Smooth muscle cell (in vitro differentiated cells): Measurements from ENCODE around the gene CXCL12. TPM values are rescaled to one million over a fixed set of nuclear protein-coding genes. Genes with fewer than 3 reads are reported as not detected.

Experiments
- DNase-seq: peaks from one replicate; lab custom pipeline; 2025; ENCODE audit not compliant: unreplicated experiment; lab: John Stamatoyannopoulos, UW
- H2AFZ ChIP-seq: fragments of 200-600 bp; sonication (generic); 2 replicates; pipeline ENCODE4 v1.6.0; 2016; ENCODE audit warnings: antibody characterized with exemption, low read depth, mild to moderate bottlenecking
- H3F3A ChIP-seq: fragments of 200-600 bp; sonication (generic); 2 replicates; pipeline ENCODE4 v1.6.0; 2017; ENCODE audit warnings: antibody characterized with exemption, low read depth
- H3K27ac ChIP-seq: fragments of 200-600 bp; sonication (generic); 2 replicates; pipeline ENCODE4 v1.5.1; 2016; ENCODE audit warnings: low read depth, mild to moderate bottlenecking
- H3K27me3 ChIP-seq: fragments of 200-600 bp; sonication (generic); 2 replicates; pipeline ENCODE4 v1.6.1; 2016; ENCODE audit warnings: low read depth, mild to moderate bottlenecking
- H3K36me3 ChIP-seq: fragments of 200-600 bp; sonication (generic); 2 replicates; pipeline ENCODE4 v1.5.1; 2016; ENCODE audit warnings: low read depth
- H3K4me1 ChIP-seq: fragments of 200-600 bp; sonication (generic); 2 replicates; pipeline ENCODE4 v1.5.1; 2016; ENCODE audit warnings: low read depth
- H3K4me2 ChIP-seq: fragments of 200-600 bp; sonication (generic); 2 replicates; pipeline ENCODE4 v1.6.0; 2016; ENCODE audit warnings: mild to moderate bottlenecking
- H3K4me3 ChIP-seq: fragments of 200-600 bp; sonication (generic); 2 replicates; pipeline ENCODE4 v1.5.1; 2016; ENCODE audit warnings: mild to moderate bottlenecking
- H3K79me2 ChIP-seq: fragments of 200-600 bp; sonication (generic); 2 replicates; pipeline ENCODE4 v1.6.0; 2016; ENCODE audit warnings: low read depth, mild to moderate bottlenecking
- H3K9ac ChIP-seq: fragments of 200-600 bp; sonication (generic); 2 replicates; pipeline ENCODE4 v1.6.0; 2016; ENCODE audit warnings: low read depth
- H3K9me3 ChIP-seq: fragments of 200-600 bp; sonication (generic); replicated peaks from 2 replicates; pipeline ENCODE4 v1.5.1; 2016; ENCODE audit warnings: low read depth
- H4K20me1 ChIP-seq: fragments of 200-600 bp; sonication (generic); 2 replicates; pipeline ENCODE4 v1.6.0; 2016; ENCODE audit warnings: low read depth
- WGBS: methylation state at CpG from one replicate; pipeline ENCODE4 v1.1.7; 2016; ENCODE audit warnings: low lambda C conversion rate; 5-methylcytosine and 5-hydroxymethylcytosine counted together
- polyA plus RNA-seq: library from polyadenylated mRNA; unstranded; fragments of >200 nt; fragmentation: Nextera tagmentation; extraction: Ambion mirVana; gene quantifications from 2 replicates; pipeline ENCODE4 v1.2.1, GENCODE V29; 2016
- total RNA-seq: library from RNA; depleted of rRNA; stranded (reverse); fragments of >200 nt; gene quantifications from 2 replicates; pipeline ENCODE4 v1.2.3, GENCODE V29; 2014
- TF ChIP-seq, protein P1 (sequence below): fragments of 200-600 bp; sonication (generic); IDR thresholded peaks from 2 replicates; pipeline ENCODE4 v1.5.1; 2017; ENCODE audit warnings: borderline replicate concordance, mild to moderate bottlenecking, antibody characterized with exemption; ENCODE audit not compliant: insufficient read depth, poor library complexity, severe bottlenecking

The CXCL12 gene
- total RNA-seq (37.0 and 52.0 TPM in 2 replicates), polyA plus RNA-seq (10.9 and 14.3 TPM in 2 replicates)

DNA sequence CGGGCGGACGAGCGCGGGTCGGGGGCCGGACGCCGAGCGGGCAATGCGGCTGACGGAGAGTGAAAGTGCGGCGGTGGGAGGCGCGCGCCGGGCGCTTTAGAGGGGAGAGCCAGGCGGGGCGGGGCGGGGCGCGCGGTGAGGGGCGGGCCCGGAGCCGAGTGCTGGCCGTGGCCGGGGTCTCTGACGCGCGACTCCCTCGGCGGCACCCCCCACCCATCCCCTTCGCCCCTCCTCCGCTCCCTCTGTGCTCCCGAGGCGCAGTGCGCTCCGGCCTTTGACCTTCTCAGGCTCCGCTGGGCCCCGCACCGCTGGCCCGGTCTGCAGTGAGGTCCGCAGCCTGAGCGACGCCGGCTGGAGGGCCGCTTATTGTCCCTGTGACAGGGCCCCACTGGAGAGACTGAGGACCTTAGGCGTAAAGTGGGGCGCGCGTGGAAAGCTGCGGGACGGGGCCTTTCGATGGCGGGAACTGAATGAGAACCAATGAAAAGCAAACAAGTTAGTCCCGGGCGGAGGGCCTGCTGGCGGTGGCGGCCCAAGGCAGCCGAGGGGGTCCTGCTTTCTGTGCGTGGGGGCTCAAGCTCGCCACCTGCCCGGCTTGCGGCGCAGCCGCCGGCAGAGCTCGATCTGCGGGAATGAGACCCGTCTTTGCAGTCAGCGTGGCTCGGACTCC lies at the start of gene CXCL12:
Gene CXCL12, minus strand, starts transcription at position 72 of the 670 bp plus-strand sequence. CDS start 92 bp downstream, outside the sequence.
- Histone ChIP-seq H3K9ac (no peak within 1 kb of the TSS), H4K20me1 (peaks cover 14% of the 10 kb centered on the region), H3K27me3 (peaks cover 41% of the 10 kb centered on the region), H2AFZ (peak within 1 kb of the TSS; percentile 77), H3K4me1 (peaks cover 35% of the 10 kb centered on the region), H3K4me2 (peak within 1 kb of the TSS; percentile 96), H3K4me3 (peak within 1 kb of the TSS; percentile 53), H3K9me3 (no peaks in the 10 kb centered on the region), H3K36me3 (no peaks in the 10 kb centered on the region), H3F3A (no peaks in the 10 kb centered on the region), H3K27ac (no peak within 1 kb of the TSS), H3K79me2 (peaks cover 3% of the 10 kb centered on the region)
- TF ChIP-seq, protein P1, sequence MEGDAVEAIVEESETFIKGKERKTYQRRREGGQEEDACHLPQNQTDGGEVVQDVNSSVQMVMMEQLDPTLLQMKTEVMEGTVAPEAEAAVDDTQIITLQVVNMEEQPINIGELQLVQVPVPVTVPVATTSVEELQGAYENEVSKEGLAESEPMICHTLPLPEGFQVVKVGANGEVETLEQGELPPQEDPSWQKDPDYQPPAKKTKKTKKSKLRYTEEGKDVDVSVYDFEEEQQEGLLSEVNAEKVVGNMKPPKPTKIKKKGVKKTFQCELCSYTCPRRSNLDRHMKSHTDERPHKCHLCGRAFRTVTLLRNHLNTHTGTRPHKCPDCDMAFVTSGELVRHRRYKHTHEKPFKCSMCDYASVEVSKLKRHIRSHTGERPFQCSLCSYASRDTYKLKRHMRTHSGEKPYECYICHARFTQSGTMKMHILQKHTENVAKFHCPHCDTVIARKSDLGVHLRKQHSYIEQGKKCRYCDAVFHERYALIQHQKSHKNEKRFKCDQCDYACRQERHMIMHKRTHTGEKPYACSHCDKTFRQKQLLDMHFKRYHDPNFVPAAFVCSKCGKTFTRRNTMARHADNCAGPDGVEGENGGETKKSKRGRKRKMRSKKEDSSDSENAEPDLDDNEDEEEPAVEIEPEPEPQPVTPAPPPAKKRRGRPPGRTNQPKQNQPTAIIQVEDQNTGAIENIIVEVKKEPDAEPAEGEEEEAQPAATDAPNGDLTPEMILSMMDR, result no peak
- 1% methylated on average over 42 of the region's 75 CpGs for WGBS
- DNase-seq, result no peak

DNA sequence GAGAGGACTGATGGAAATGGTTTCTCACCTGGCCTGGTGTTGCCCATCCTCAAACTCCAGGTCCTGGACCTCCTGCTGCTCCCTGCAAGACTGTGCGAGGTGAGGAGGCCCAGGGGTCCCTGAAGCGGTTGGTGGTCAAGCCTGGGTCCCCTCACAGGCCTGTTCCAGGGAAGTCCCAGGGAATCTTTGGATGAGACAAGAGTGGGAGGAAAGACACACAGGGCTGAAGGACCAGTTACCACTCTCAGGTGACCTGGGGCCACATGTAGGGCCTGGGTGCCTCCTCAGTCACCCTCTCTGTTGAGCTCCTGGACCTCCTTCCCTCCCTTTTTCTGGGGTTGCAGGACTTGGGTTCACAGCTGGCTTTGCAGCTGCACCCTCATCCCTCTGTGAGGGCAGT lies 42.6 kb upstream of the CXCL12 start:
- H3K9ac ChIP-seq, result no peak overlapping the region
- H3K9me3 ChIP-seq, result no peaks in the 10 kb centered on the region
- TF ChIP-seq, protein P1, result no peak
- H3K36me3 ChIP-seq, result no peaks in the 10 kb centered on the region
- H3F3A ChIP-seq, result no peaks in the 10 kb centered on the region
- H3K27ac ChIP-seq, result no peak overlapping the region
- no peak for DNase-seq
- no peaks in the 10 kb centered on the region for H3K79me2 ChIP-seq
- no peak overlapping the region for H3K4me2 ChIP-seq
- H3K4me3 ChIP-seq, result no peak overlapping the region
- H4K20me1 ChIP-seq, result no peaks in the 10 kb centered on the region
- H2AFZ ChIP-seq, result no peak overlapping the region
- 80% methylated on average over 2 of the region's 2 CpGs for WGBS
- H3K4me1 ChIP-seq, result no peaks in the 10 kb centered on the region
- H3K27me3 ChIP-seq, result no peaks in the 10 kb centered on the region

DNA sequence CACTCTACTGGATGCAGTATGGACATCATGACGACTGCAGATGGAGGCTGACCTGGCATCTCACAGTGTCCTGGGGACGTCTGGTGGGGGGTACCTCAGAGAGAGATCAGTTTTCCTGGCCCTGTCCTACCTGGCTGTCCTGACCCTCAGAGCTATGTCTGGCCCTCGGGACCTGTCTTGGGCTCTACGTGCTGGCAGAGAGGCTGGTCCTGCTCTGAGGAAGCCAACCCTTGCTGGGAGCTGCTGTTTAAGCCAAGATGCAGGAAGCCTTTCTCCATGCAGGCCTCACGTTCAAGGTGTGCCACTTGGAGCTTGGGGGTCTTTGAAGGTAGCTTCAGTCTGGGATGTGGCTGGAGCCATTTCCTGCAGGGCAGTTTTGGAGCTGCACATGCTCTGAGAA lies 42.1 kb upstream of the CXCL12 start:
- TF ChIP-seq, protein P1, result no peak
- Histone ChIP-seq H2AFZ (no peak overlapping the region), H3K9ac (no peak overlapping the region), H3K27ac (no peak overlapping the region), H3K27me3 (no peaks in the 10 kb centered on the region), H3K4me1 (no peaks in the 10 kb centered on the region), H3F3A (no peaks in the 10 kb centered on the region), H3K36me3 (no peaks in the 10 kb centered on the region), H3K4me2 (no peak overlapping the region), H3K79me2 (no peaks in the 10 kb centered on the region), H3K4me3 (no peak overlapping the region), H4K20me1 (no peaks in the 10 kb centered on the region), H3K9me3 (no peaks in the 10 kb centered on the region)
- DNase-seq, result no peak
- 82% methylated on average over 5 of the region's 5 CpGs for WGBS
